Nephron (organoid): ENCODE results near the gene TPGS1.

Experiments used
- H3K27ac Mint-ChIP-seq, 3 experiments: 2 replicates each; pipeline ENCODE4 v1.8.0; 2020; ENCODE audit warnings: mixed read lengths in 3 of 3, mild to moderate bottlenecking in 2 of 3, moderate library complexity in 1 of 3
- H3K27me3 Mint-ChIP-seq: 2 replicates; pipeline ENCODE4 v1.8.0; 2021; ENCODE audit warnings: low read depth, mild to moderate bottlenecking, moderate library complexity, mixed read lengths
- H3K36me3 Mint-ChIP-seq: 2 replicates; pipeline ENCODE4 v1.8.0; 2020; ENCODE audit warnings: low read depth, mixed read lengths
- H3K4me1 Mint-ChIP-seq: 2 replicates; pipeline ENCODE4 v1.8.0; 2020; ENCODE audit warnings: mixed read lengths
- H3K4me3 Mint-ChIP-seq, 3 experiments: 2 replicates each; pipeline ENCODE4 v1.8.0; 2020; ENCODE audit warnings: mild to moderate bottlenecking in 3 of 3, mixed read lengths in 3 of 3, moderate library complexity in 2 of 3
- H3K9me3 Mint-ChIP-seq: 2 replicates; pipeline ENCODE4 v1.8.0; 2020; ENCODE audit warnings: mixed read lengths
- CTCF ChIP-seq, 3 experiments: fragments of 200-600 bp; sonication (generic); IDR thresholded peaks; one replicate each; pipeline ENCODE4 v1.5.0; 2021; ENCODE audit warnings: antibody characterized with exemption in 3 of 3; ENCODE audit not compliant: unreplicated experiment in 3 of 3

Gene TPGS1

GRCh38 chr19:543910-544608, 36.8 kb downstream of the TPGS1 start, which contains the start of gene GZMM:
Gene GZMM, plus strand, starts transcription at chr19:544053. Its CDS starts 19 bp downstream, at chr19:544072.
- peaks cover 4% of the 10 kb centered on the region for H3K36me3 Mint-ChIP-seq
- H3K4me1 Mint-ChIP-seq: no peaks in the 10 kb centered on the region
- H3K9me3 Mint-ChIP-seq: no peaks in the 10 kb centered on the region
- H3K27me3 Mint-ChIP-seq: no peaks in the 10 kb centered on the region
- no peak for TF ChIP-seq CTCF (IDR thresholded peaks at IDR 0.05; ENCODE audit: unreplicated experiment in 3 of 3)
- no peak within 1 kb of the TSS for H3K27ac Mint-ChIP-seq
- no peak within 1 kb of the TSS for H3K4me3 Mint-ChIP-seq

GRCh38 chr19:547117-547516, 39.8 kb downstream of the TPGS1 start:
- no peaks in the 10 kb centered on the region for H3K9me3 Mint-ChIP-seq
- H3K27me3 Mint-ChIP-seq: peaks cover 5% of the 10 kb centered on the region
- H3K4me1 Mint-ChIP-seq: no peaks in the 10 kb centered on the region
- peaks cover 4% of the 10 kb centered on the region for H3K36me3 Mint-ChIP-seq
- no peak overlapping the region for H3K4me3 Mint-ChIP-seq
- no peak overlapping the region for H3K27ac Mint-ChIP-seq
- TF ChIP-seq CTCF (IDR thresholded peaks at IDR 0.05; ENCODE audit: unreplicated experiment in 3 of 3): no peak

- no peak for TF ChIP-seq CTCF (IDR thresholded peaks at IDR 0.05; ENCODE audit: unreplicated experiment in 3 of 3)
- H3K27ac Mint-ChIP-seq: no peak overlapping the region
- H3K36me3 Mint-ChIP-seq: peaks cover 3% of the 10 kb centered on the region
Measured at GRCh38 chr19:547836-548720, 40.8 kb downstream of the TPGS1 start.

GRCh38 chr19:548886-549830, 41.9 kb downstream of the TPGS1 start:
- Mint-ChIP-seq H3K27ac (no peak overlapping the region), H3K9me3 (no peaks in the 10 kb centered on the region), H3K4me3 (no peak overlapping the region), H3K4me1 (no peaks in the 10 kb centered on the region), H3K36me3 (no peaks in the 10 kb centered on the region), H3K27me3 (peaks cover 9% of the 10 kb centered on the region)
- no peak for TF ChIP-seq CTCF (IDR thresholded peaks at IDR 0.05; ENCODE audit: unreplicated experiment in 3 of 3)

More at GRCh38 chr19:547836-548720, 40.8 kb downstream of the TPGS1 start:
- H3K4me3 Mint-ChIP-seq: no peak overlapping the region
- H3K9me3 Mint-ChIP-seq: no peaks in the 10 kb centered on the region
- peaks cover 9% of the 10 kb centered on the region for H3K27me3 Mint-ChIP-seq
- H3K4me1 Mint-ChIP-seq: no peaks in the 10 kb centered on the region

- Mint-ChIP-seq H3K4me1 (no peaks in the 10 kb centered on the region), H3K4me3 (no peak overlapping the region), H3K27ac (no peak overlapping the region), H3K27me3 (peaks cover 9% of the 10 kb centered on the region), H3K9me3 (no peaks in the 10 kb centered on the region), H3K36me3 (no peaks in the 10 kb centered on the region)
- TF ChIP-seq CTCF (IDR thresholded peaks at IDR 0.05; ENCODE audit: unreplicated experiment in 3 of 3): no peak
Measured at GRCh38 chr19:554817-555216, 47.5 kb downstream of the TPGS1 start.
